Tibial nerve (tissue), 4 donors: ENCODE measurements around the gene NRCAM. TPM values are rescaled to one million over a fixed set of nuclear protein-coding genes. Genes with fewer than 3 reads are reported as not detected.

Source experiments
- DNase-seq, 2 donors: peaks; one replicate each; pipeline ENCODE4 v3.0.0-alpha.2; 2019; ENCODE audit warnings: low spot score in 2 of 2
- H3K27ac ChIP-seq, 4 donors: fragments of 200-600 bp; sonication (generic) in 3 of 4; one replicate each; pipeline ENCODE4 v1.5.1; 2017 to 2019; ENCODE audit warnings: mild to moderate bottlenecking in 1 of 4
- H3K27me3 ChIP-seq, 2 donors: fragments of 200-600 bp; sonication (generic) in 1 of 2; one replicate each; pipeline versions ENCODE4 v1.5.1 to v1.6.0; 2017 to 2019
- H3K36me3 ChIP-seq, 3 donors: fragments of 200-600 bp; sonication (generic); one replicate each; pipeline ENCODE4 v1.5.1; 2018 to 2019
- H3K4me1 ChIP-seq, 4 donors: fragments of 200-600 bp; sonication (generic) in 3 of 4; one replicate each; pipeline ENCODE4 v1.5.1; 2017 to 2019
- H3K4me3 ChIP-seq, 4 donors: fragments of 200-600 bp; sonication (generic) in 3 of 4; one replicate each; pipeline ENCODE4 v1.5.1; 2017 to 2019; ENCODE audit warnings: mild to moderate bottlenecking in 1 of 4, moderate library complexity in 1 of 4
- H3K9me3 ChIP-seq, 4 donors: fragments of 200-600 bp; sonication (generic) in 3 of 4; one replicate each; pipeline ENCODE4 v1.5.1; 2017 to 2019
- EP300 ChIP-seq, 2 donors: sonication (generic); formaldehyde crosslinking; IDR thresholded peaks; one replicate each; pipeline ENCODE4 v1.6.1; 2017; ENCODE audit warnings: antibody characterized with exemption in 2 of 2, mild to moderate bottlenecking in 1 of 2
- POLR2A ChIP-seq, 2 donors: fragments of 450-650 bp; IDR thresholded peaks; one replicate each; pipeline ENCODE4 v1.6.1; 2017; ENCODE audit warnings: antibody characterized with exemption in 2 of 2, mild to moderate bottlenecking in 2 of 2, moderate library complexity in 2 of 2
- WGBS, 2 donors: methylation state at CpG; one replicate each; pipeline ENCODE4 v1.1.5; 2018; 5-methylcytosine and 5-hydroxymethylcytosine counted together
- total RNA-seq, 4 donors: library from RNA; depleted of rRNA; stranded (reverse); fragments of >200 nt; gene quantifications; one replicate each; pipeline ENCODE4 v1.1.0, GENCODE V29; 2016
- TF ChIP-seq, protein P1 (sequence below), 5 experiments: fragments of 200-600 bp in 3 of 5; fragments of 450-650 bp in 2 of 5; sonication (generic) in 3 of 5; IDR thresholded peaks; one replicate each; pipeline ENCODE4 v1.5.1; 2016 to 2019; ENCODE audit warnings: antibody characterized with exemption in 5 of 5, mild to moderate bottlenecking in 3 of 5, moderate library complexity in 2 of 5

Gene NRCAM
- total RNA-seq, 4 donors from 2014 or later, result 16.5 to 87.4 (median 22.4) TPM

DNA sequence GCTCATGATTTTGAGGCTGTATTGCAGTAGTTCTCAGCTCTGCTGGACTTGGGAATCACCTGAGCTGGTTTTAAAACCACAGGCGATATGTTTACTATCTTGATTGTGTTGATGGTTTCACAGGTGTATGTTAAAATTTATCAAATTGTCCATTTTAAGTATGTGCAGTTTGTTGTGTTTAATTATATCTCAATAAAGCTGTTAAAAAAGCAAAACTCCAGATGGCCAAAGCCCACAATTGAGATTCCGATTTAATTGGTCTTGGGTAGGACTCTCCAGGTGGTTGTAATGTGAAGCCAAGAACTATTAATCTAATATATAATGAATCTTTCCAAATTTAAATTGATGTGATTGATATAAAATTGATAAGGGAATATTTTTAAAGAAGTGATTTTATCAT is 48.6 kb downstream of the NRCAM start:
- no peaks in the 10 kb centered on the region for H3K27me3 ChIP-seq
- H3K27ac ChIP-seq, result no peak overlapping the region
- peaks cover 0 to 7% (median 0%) of the 10 kb centered on the region in 4 donors for H3K4me1 ChIP-seq
- 84% methylated on average over 2 of the region's 2 CpGs for WGBS, 2 donors
- TF ChIP-seq EP300 (IDR thresholded peaks at IDR 0.05) (no peak), POLR2A (IDR thresholded peaks at IDR 0.05) (no peak)
- TF ChIP-seq, protein P1, sequence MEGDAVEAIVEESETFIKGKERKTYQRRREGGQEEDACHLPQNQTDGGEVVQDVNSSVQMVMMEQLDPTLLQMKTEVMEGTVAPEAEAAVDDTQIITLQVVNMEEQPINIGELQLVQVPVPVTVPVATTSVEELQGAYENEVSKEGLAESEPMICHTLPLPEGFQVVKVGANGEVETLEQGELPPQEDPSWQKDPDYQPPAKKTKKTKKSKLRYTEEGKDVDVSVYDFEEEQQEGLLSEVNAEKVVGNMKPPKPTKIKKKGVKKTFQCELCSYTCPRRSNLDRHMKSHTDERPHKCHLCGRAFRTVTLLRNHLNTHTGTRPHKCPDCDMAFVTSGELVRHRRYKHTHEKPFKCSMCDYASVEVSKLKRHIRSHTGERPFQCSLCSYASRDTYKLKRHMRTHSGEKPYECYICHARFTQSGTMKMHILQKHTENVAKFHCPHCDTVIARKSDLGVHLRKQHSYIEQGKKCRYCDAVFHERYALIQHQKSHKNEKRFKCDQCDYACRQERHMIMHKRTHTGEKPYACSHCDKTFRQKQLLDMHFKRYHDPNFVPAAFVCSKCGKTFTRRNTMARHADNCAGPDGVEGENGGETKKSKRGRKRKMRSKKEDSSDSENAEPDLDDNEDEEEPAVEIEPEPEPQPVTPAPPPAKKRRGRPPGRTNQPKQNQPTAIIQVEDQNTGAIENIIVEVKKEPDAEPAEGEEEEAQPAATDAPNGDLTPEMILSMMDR (IDR thresholded peaks at IDR 0.05), result no peak
- no peaks in the 10 kb centered on the region for H3K36me3 ChIP-seq
- DNase-seq, result no peak
- no peak overlapping the region for H3K4me3 ChIP-seq
- H3K9me3 ChIP-seq, result no peaks in the 10 kb centered on the region

GRCh38 chr7:108406222-108406890 is 49.9 kb downstream of the NRCAM start:
- Histone ChIP-seq H3K27me3 (no peaks in the 10 kb centered on the region), H3K27ac (peak overlapping the region in 2 of 4 donors; percentile 60 to 71), H3K4me3 (no peak overlapping the region), H3K9me3 (no peaks in the 10 kb centered on the region), H3K36me3 (no peaks in the 10 kb centered on the region), H3K4me1 (peaks cover 0 to 7% (median 0%) of the 10 kb centered on the region in 4 donors)
- DNase-seq, result no peak
- TF ChIP-seq, protein P1 (IDR thresholded peaks at IDR 0.05), result no peak
- TF ChIP-seq EP300 (IDR thresholded peaks at IDR 0.05) (no peak), POLR2A (IDR thresholded peaks at IDR 0.05) (no peak)
- 74 to 87% methylated on average over 1 of the region's 1 CpG for WGBS, 2 donors

- Histone ChIP-seq H3K36me3 (no peaks in the 10 kb centered on the region), H3K27ac (peak overlapping the region in 2 of 4 donors; percentile 60 to 71), H3K4me1 (peaks cover 0 to 7% (median 0%) of the 10 kb centered on the region in 4 donors), H3K27me3 (no peaks in the 10 kb centered on the region), H3K9me3 (no peaks in the 10 kb centered on the region), H3K4me3 (no peak overlapping the region)
- no peak for TF ChIP-seq POLR2A (IDR thresholded peaks at IDR 0.05)
- TF ChIP-seq, protein P1 (IDR thresholded peaks at IDR 0.05), result no peak
- TF ChIP-seq EP300 (IDR thresholded peaks at IDR 0.05), result peak in 1 of 2 donors; percentile 5
- no peak for DNase-seq
- 62 to 75% methylated on average over 11 of the region's 11 CpGs for whole genome bisulfite sequencing, 2 donors
Measured at GRCh38 chr7:108404509-108405420, 51.5 kb downstream of the NRCAM start.

DNA sequence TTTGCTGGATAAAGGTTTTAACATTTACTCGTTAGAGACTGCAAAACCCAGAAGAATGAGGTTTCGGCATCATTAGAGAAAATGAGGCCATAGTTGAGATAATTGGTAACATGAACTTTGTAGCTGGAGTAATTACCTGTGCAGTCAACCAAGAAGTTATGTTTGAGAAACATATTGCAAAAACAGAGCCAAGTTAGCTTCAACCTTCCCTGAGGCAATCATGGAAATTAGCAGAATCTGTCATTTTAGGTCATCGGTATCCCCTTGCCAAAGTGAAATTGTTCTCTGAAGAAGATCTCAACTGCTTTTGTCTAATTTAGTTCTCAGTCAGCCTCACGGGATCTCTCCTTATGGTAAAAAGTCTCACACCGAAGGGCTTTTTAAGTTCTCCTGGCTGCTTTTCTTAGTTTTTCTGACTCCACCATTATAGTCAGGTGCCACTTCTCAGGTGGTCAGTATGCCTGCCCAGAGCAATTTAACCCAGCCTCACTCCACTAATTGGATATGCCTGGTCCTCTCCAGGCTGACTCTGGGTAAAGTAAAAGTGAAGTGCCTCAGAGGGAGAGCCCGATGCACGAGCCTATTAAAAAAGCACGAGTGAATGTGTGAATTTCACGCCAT is 52.5 kb downstream of the NRCAM start:
- Histone ChIP-seq H3K4me3 (no peak overlapping the region), H3K4me1 (peaks cover 0 to 4% (median 0%) of the 10 kb centered on the region in 4 donors), H3K9me3 (no peaks in the 10 kb centered on the region), H3K27me3 (no peaks in the 10 kb centered on the region), H3K36me3 (no peaks in the 10 kb centered on the region), H3K27ac (peak overlapping the region in 1 of 4 donors; percentile 71)
- DNase-seq, result no peak
- 82% methylated on average over 9 of the region's 9 CpGs for WGBS, 2 donors
- TF ChIP-seq, protein P1 (IDR thresholded peaks at IDR 0.05), result no peak
- TF ChIP-seq EP300 (IDR thresholded peaks at IDR 0.05) (no peak), POLR2A (IDR thresholded peaks at IDR 0.05) (no peak)
